ENCODE data around the gene STUB1. TPM values are rescaled to one million over a fixed set of nuclear protein-coding genes. Genes with fewer than 3 reads are reported as not detected.

STUB1 gene
- total RNA-seq, 1 experiment from 2014 or later: 102 TPM

DNA sequence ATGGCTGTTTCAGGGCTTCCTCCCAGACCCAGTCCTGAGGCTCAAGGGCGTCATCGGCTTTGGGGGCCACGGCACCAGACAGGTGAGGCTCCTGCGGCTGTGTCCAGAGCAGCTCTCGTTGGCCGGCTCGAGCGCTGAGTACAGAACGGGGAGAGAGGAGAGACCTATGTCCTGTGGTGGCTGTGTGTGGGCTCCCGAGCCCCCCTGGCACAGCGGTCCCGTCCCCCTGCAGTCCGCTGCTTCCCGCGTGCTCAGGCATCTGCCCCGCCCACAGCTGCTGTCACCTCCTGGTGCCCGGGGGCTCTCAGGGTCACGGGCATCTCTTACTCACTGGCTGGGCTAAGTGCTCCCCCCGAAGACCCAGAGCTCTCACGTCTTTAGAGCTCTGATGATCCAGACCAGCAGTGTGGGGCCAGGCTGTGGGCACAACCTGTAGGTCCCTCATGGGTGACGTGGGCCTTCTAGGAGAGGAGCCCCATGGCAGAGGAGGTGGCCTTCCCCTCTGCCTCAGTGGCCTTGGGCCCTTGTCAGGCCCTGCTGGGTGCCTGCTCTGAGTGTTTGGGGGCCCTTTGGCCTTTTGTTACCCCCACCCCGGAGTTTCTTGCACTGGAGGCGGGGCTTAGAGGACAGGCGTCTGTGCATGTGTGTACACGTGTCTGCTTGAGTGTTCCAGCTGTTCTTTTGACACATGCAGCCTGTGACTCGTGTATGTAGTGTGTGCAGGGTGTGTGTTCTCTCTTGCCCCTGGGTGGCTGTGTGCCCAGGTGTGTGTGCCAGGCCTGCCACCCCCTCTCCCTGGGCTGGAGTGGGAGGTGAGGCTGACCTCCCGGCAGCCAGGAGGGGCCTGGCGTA is 27.5 kb upstream of the STUB1 start:
- H2AK5ac ChIP-seq (ENCODE audit: insufficient read length, low read length): no peak overlapping the region
- no peak overlapping the region for H2BK20ac ChIP-seq (ENCODE audit: low read depth, low read length, poor library complexity, severe bottlenecking)
- no peak overlapping the region for H2BK12ac ChIP-seq (ENCODE audit: insufficient read length, low read depth, low read length)
- H4K8ac ChIP-seq (replicated peaks; ENCODE audit: insufficient read length, low read depth, low read length): no peak overlapping the region
- H3K79me2 ChIP-seq (ENCODE audit: insufficient read depth, low read length): no peaks in the 10 kb centered on the region
- no peak overlapping the region for H3K27ac ChIP-seq (ENCODE audit: insufficient read length, low read depth, low read length)
- no peak overlapping the region for H2BK15ac ChIP-seq (ENCODE audit: low read depth, low read length)
- no peak overlapping the region for H3K23ac ChIP-seq (ENCODE audit: insufficient read length, low read depth, low read length)
- Mint-ChIP-seq H3K4me1 (peaks cover 0 to 9% of the 10 kb centered on the region in 2 experiments; a peak in 2 of 4 replicates), H3K27me3 (ENCODE audit: low read depth) (no peaks in the 10 kb centered on the region), H3K27ac (no peak overlapping the region), H3K4me3 (no peak overlapping the region), H3K9me3 (no peaks in the 10 kb centered on the region), H3K36me3 (ENCODE audit: insufficient read depth in 1 of 3, low read depth in 3 of 3) (no peaks in the 10 kb centered on the region)
- no peak overlapping the region for H2AFZ ChIP-seq (ENCODE audit: low read length)
- TF ChIP-seq, protein P1, sequence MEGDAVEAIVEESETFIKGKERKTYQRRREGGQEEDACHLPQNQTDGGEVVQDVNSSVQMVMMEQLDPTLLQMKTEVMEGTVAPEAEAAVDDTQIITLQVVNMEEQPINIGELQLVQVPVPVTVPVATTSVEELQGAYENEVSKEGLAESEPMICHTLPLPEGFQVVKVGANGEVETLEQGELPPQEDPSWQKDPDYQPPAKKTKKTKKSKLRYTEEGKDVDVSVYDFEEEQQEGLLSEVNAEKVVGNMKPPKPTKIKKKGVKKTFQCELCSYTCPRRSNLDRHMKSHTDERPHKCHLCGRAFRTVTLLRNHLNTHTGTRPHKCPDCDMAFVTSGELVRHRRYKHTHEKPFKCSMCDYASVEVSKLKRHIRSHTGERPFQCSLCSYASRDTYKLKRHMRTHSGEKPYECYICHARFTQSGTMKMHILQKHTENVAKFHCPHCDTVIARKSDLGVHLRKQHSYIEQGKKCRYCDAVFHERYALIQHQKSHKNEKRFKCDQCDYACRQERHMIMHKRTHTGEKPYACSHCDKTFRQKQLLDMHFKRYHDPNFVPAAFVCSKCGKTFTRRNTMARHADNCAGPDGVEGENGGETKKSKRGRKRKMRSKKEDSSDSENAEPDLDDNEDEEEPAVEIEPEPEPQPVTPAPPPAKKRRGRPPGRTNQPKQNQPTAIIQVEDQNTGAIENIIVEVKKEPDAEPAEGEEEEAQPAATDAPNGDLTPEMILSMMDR (conservative IDR thresholded peaks at IDR 0.05): no peak
- H2BK5ac ChIP-seq (ENCODE audit: insufficient read length, low read length): no peak overlapping the region
- H3K18ac ChIP-seq (ENCODE audit: insufficient read length, low read depth, low read length): no peak overlapping the region
- DNase-seq: no peak
- no peak overlapping the region for H2BK120ac ChIP-seq (ENCODE audit: low read depth, low read length, poor library complexity, severe bottlenecking)
- H3K4me2 ChIP-seq (ENCODE audit: insufficient read depth, insufficient read length, low read length): no peak overlapping the region
- no peak overlapping the region for H3K4ac ChIP-seq (ENCODE audit: low read depth, low read length)
- H4K5ac ChIP-seq (ENCODE audit: insufficient read length, low read depth, low read length): no peak overlapping the region
- H3T11ph ChIP-seq (ENCODE audit: low read length): no peak overlapping the region
- no peaks in the 10 kb centered on the region for H3K9me3 ChIP-seq (ENCODE audit: control insufficient read depth, low read depth, low read length)
- H3K4me1 ChIP-seq (ENCODE audit: insufficient read depth, low read length): no peaks in the 10 kb centered on the region
- H3K79me1 ChIP-seq (ENCODE audit: insufficient read depth, low read depth, low read length, poor library complexity, severe bottlenecking): no peaks in the 10 kb centered on the region
- H3K27me3 ChIP-seq (ENCODE audit: insufficient read depth, low read length): no peaks in the 10 kb centered on the region
- H3K23me2 ChIP-seq (ENCODE audit: insufficient read length, low read depth, low read length, poor library complexity, severe bottlenecking): peaks cover 9% of the 10 kb centered on the region
- H3K14ac ChIP-seq (ENCODE audit: insufficient read depth, low read length): no peak overlapping the region; the same call in 1 of the 2 replicates
- WGBS (ENCODE audit: extremely low coverage, insufficient read length, low lambda C conversion rate): no CpG with 5 or more reads among the region's 28 CpGs
- H4K20me1 ChIP-seq (ENCODE audit: control insufficient read depth, insufficient read depth, insufficient read length): no peaks in the 10 kb centered on the region
- no peak overlapping the region for H4K91ac ChIP-seq (ENCODE audit: insufficient read length, low read depth, low read length)
- no peak overlapping the region for H3K56ac ChIP-seq (ENCODE audit: insufficient read length, low read depth, low read length)
- H3K9ac ChIP-seq (ENCODE audit: extremely low read depth, insufficient read length, low read length): no peak overlapping the region

All from H9 (cell line).